Esophagus squamous epithelium (tissue), 5 donors: ENCODE results near the gene RAP2B. TPM values are rescaled to one million over a fixed set of nuclear protein-coding genes. Genes with fewer than 3 reads are reported as not detected.
A peak's percentile ranks its signal among the peaks of the same experiment; 100 is the strongest.
"Not testable (repeated sequence)": the region's sequence is repeated elsewhere in the genome, so short reads cannot be mapped to it uniquely, and the experiment has no call there.

Experiments
- DNase-seq: peaks from one replicate; lab custom pipeline; 2025; lab: John Stamatoyannopoulos, UW
- H3K27ac ChIP-seq, 4 donors: fragments of 200-600 bp; sonication (generic); one replicate each; pipeline ENCODE4 v1.5.1; 2016 to 2019; ENCODE audit warnings: mild to moderate bottlenecking in 1 of 4
- H3K27me3 ChIP-seq, 4 donors: fragments of 200-600 bp; sonication (generic); 1 replicate in 3 of 4; 2 replicates in 1 of 4; pipeline versions ENCODE4 v1.5.1 to v1.6.0; 2017 to 2021; ENCODE audit warnings: antibody characterized with exemption in 1 of 4
- H3K36me3 ChIP-seq, 3 donors: fragments of 200-600 bp; sonication (generic); one replicate each; pipeline ENCODE4 v1.5.1; 2016 to 2019
- H3K4me1 ChIP-seq, 3 donors: fragments of 200-600 bp; sonication (generic); one replicate each; pipeline ENCODE4 v1.5.1; 2017 to 2019
- H3K4me3 ChIP-seq, 4 donors: fragments of 200-600 bp; sonication (generic); 1 replicate in 3 of 4; 2 replicates in 1 of 4; pipeline ENCODE4 v1.5.1; 2016 to 2019; ENCODE audit warnings: mild to moderate bottlenecking in 2 of 4, moderate library complexity in 1 of 4
- H3K9me3 ChIP-seq, 3 donors: fragments of 200-600 bp; sonication (generic); one replicate each; pipeline ENCODE4 v1.5.1; 2016 to 2019
- POLR2A ChIP-seq, 4 donors: fragments of 450-650 bp; IDR thresholded peaks; one replicate each; pipeline ENCODE4 v1.6.1; 2017; ENCODE audit warnings: antibody characterized with exemption in 4 of 4, mild to moderate bottlenecking in 4 of 4, moderate library complexity in 3 of 4
- WGBS, 2 donors: methylation state at CpG; one replicate each; pipeline ENCODE4 v1.1.5; 2018; 5-methylcytosine and 5-hydroxymethylcytosine counted together
- intact Hi-C: fragments of 100-400 bp; cut with DNase I; formaldehyde crosslinking; loops from one replicate; pipeline ENCODE4 v1.15.0; 2022
- total RNA-seq, 4 donors: library from RNA; depleted of rRNA; stranded (reverse); fragments of >200 nt; gene quantifications; one replicate each; pipeline ENCODE4 v1.1.0, GENCODE V29; 2016
- TF ChIP-seq, protein P1 (sequence below), 6 experiments: fragments of 450-650 bp in 4 of 6; fragments of 200-600 bp in 2 of 6; sonication (generic) in 2 of 6; IDR thresholded peaks; one replicate each; pipeline ENCODE4 v1.5.1; 2016 to 2019; ENCODE audit warnings: antibody characterized with exemption in 6 of 6, mild to moderate bottlenecking in 4 of 6, moderate library complexity in 4 of 6
- donor health status: DM: yes; HTN: yes; CAD: no.

The RAP2B gene
- 10 to 100 TPM; 20.1 to 39.5 (median 29.7) TPM for total RNA-seq

GRCh38 chr3:153161714-153162512, at the start of gene RAP2B:
Gene RAP2B, plus strand, starts transcription at chr3:153162226. Its CDS starts 468 bp downstream, at chr3:153162694.
- Histone ChIP-seq H3K36me3 (no peaks in the 10 kb centered on the region), H3K9me3 (no peaks in the 10 kb centered on the region), H3K4me3 (peak within 1 kb of the TSS; percentile 88 to 97 (median 92)), H3K4me1 (peaks cover 8 to 47% (median 16%) of the 10 kb centered on the region in 3 donors), H3K27me3 (no peaks in the 10 kb centered on the region), H3K27ac (peak within 1 kb of the TSS; percentile 97 to 100 (median 98))
- peak; percentile 90 for DNase-seq
- WGBS, 2 donors: 0 to 1% methylated on average over 13 to 21 of the region's 91 CpGs
- peak in 3 of 4 donors; percentile 91 to 99 (median 98) for TF ChIP-seq POLR2A (IDR thresholded peaks at IDR 0.05)
- TF ChIP-seq, protein P1, sequence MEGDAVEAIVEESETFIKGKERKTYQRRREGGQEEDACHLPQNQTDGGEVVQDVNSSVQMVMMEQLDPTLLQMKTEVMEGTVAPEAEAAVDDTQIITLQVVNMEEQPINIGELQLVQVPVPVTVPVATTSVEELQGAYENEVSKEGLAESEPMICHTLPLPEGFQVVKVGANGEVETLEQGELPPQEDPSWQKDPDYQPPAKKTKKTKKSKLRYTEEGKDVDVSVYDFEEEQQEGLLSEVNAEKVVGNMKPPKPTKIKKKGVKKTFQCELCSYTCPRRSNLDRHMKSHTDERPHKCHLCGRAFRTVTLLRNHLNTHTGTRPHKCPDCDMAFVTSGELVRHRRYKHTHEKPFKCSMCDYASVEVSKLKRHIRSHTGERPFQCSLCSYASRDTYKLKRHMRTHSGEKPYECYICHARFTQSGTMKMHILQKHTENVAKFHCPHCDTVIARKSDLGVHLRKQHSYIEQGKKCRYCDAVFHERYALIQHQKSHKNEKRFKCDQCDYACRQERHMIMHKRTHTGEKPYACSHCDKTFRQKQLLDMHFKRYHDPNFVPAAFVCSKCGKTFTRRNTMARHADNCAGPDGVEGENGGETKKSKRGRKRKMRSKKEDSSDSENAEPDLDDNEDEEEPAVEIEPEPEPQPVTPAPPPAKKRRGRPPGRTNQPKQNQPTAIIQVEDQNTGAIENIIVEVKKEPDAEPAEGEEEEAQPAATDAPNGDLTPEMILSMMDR (IDR thresholded peaks at IDR 0.05): peak in 4 of 6 experiments; percentile 10 to 25 (median 14)
- intact Hi-C loops: loop anchor here (5.0 kb wide), 2 partner anchors 110 to 125 kb away; no protein-coding TSS in a partner anchor

GRCh38 chr3:153113541-153113940, 48.5 kb upstream of the RAP2B start:
- Histone ChIP-seq H3K4me1 (no peaks in the 10 kb centered on the region), H3K4me3 (no peak overlapping the region), H3K9me3 (no peaks in the 10 kb centered on the region), H3K36me3 (no peaks in the 10 kb centered on the region), H3K27ac (no peak overlapping the region), H3K27me3 (no peaks in the 10 kb centered on the region)
- DNase-seq: no peak
- intact Hi-C loops: no loop called here
- TF ChIP-seq, protein P1 (IDR thresholded peaks at IDR 0.05): no peak
- no peak for TF ChIP-seq POLR2A (IDR thresholded peaks at IDR 0.05)
- WGBS, 2 donors: 70 to 81% methylated on average over 4 of the region's 4 CpGs

DNA sequence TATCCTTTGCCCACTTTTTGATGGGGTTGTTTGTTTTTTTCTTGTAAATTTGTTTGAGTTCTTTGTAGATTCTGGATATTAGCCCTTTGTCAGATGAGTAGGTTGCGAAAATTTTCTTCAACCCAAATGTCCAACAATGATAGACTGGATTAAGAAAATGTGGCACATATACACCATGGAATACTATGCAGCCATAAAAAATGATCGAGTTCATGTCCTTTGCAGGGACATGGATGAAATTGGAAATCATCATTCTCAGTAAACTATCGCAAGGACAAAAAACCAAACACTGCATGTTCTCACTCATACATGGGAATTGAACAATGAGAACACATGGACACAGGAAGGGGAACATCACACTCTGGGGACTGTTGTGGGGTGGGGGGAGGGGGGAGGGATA, 47.8 kb upstream of the RAP2B start:
- WGBS, 2 donors: 87 to 88% methylated on average over 2 to 3 of the region's 3 CpGs
- H3K9me3 ChIP-seq, H3K4me1 ChIP-seq, H3K36me3 ChIP-seq, H3K27ac ChIP-seq, intact Hi-C loops, H3K4me3 ChIP-seq, DNase-seq, H3K27me3 ChIP-seq: not testable (repeated sequence)

DNA sequence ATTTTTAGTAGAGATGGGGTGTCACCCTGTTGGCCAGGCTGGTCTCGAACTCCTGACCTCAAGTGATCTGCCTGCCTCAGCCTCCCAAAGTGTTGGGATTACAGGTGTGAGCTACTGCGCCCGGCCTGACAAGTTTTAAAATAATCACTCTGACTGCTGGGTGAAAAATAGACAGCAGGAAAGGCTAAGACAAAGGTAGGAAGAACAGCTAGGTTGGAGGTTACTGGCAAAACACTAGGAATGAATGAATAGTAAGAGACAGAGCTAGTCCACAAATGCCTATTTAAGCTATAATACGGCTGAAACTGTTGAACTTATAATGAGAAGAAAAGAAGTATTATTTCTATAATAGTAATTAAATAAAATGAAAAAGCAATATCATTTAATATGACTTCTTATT, 46.7 kb upstream of the RAP2B start:
- no peak overlapping the region for H3K4me3 ChIP-seq
- H3K9me3 ChIP-seq: no peaks in the 10 kb centered on the region
- H3K4me1 ChIP-seq: no peaks in the 10 kb centered on the region
- TF ChIP-seq POLR2A (IDR thresholded peaks at IDR 0.05): no peak
- TF ChIP-seq, protein P1 (IDR thresholded peaks at IDR 0.05): no peak
- H3K36me3 ChIP-seq: no peaks in the 10 kb centered on the region
- 69 to 95% methylated on average over 4 of the region's 4 CpGs for WGBS, 2 donors
- no peak overlapping the region for H3K27ac ChIP-seq
- intact Hi-C loops: no loop called here
- DNase-seq: no peak
- no peaks in the 10 kb centered on the region for H3K27me3 ChIP-seq

- Histone ChIP-seq H3K9me3 (no peaks in the 10 kb centered on the region), H3K4me1 (peaks cover 0 to 6% (median 3%) of the 10 kb centered on the region in 3 donors), H3K27me3 (no peaks in the 10 kb centered on the region), H3K4me3 (no peak overlapping the region), H3K36me3 (no peaks in the 10 kb centered on the region), H3K27ac (no peak overlapping the region)
- WGBS, 2 donors: 73 to 92% methylated on average over 1 of the region's 1 CpG
- no peak for DNase-seq
- no peak for TF ChIP-seq POLR2A (IDR thresholded peaks at IDR 0.05)
- TF ChIP-seq, protein P1 (IDR thresholded peaks at IDR 0.05): no peak
- intact Hi-C loops: no loop called here
These were observed 34.2 kb upstream of the RAP2B start for GRCh38 chr3:153127788-153128187.
